Measurements from ENCODE around the gene NDUFC2.
"Not testable (repeated sequence)": the region's sequence is repeated elsewhere in the genome, so short reads cannot be mapped to it uniquely, and the experiment has no call there.

Gene NDUFC2

DNA sequence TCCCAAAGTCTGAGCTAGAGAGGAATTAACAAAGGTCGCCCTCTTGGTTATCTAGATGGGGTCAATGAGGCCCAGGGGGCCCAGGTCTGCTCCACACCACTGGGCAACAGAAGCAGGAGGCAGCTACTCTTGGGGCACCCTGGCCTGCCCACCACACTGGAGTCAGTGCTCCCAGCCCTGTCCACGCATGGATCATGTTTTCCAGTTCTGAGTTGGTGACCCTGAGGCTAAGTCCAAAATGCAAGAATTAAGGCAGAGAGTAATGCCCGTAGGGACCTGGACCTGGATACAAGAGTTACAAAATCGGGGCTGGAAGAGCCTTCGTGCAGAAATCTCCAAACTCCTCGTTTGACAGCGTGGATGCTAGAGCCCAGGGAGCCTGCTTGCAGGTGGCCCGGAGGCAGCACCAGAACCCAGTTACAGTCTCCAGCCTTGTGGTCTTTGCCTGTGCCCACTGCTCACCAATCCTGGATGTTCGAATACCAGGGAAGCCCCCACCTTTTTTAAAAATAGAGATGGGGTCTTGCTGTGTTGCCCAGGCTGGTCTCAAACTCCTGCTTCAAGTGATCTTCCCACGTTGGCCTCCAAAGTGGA is 22.1 kb downstream of the NDUFC2 start:
- Mint-ChIP-seq H3K27ac (no peak overlapping the region), H3K27me3 (no peaks in the 10 kb centered on the region), H3K4me1 (ENCODE audit: low read depth in 2 of 2) (no peaks in the 10 kb centered on the region), H3K4me3 (no peak overlapping the region), H3K9me3 (no peaks in the 10 kb centered on the region), H3K36me3 (ENCODE audit: insufficient read depth) (no peaks in the 10 kb centered on the region)
- ATAC-seq (replicated peaks) (no peak), DNase-seq (no peak)

GRCh38 chr11:78056093-78056492 is 23.6 kb downstream of the NDUFC2 start:
- ATAC-seq (replicated peaks) (no peak), DNase-seq (no peak)
- H3K4me3 Mint-ChIP-seq = no peak overlapping the region
- H3K4me1 Mint-ChIP-seq (ENCODE audit: low read depth in 2 of 2) = no peaks in the 10 kb centered on the region
- H3K27ac Mint-ChIP-seq = no peak overlapping the region
- H3K27me3 Mint-ChIP-seq = no peaks in the 10 kb centered on the region
- H3K36me3 Mint-ChIP-seq (ENCODE audit: insufficient read depth) = no peaks in the 10 kb centered on the region
- H3K9me3 Mint-ChIP-seq = no peaks in the 10 kb centered on the region

GRCh38 chr11:78054971-78055370 is 24.7 kb downstream of the NDUFC2 start:
- Mint-ChIP-seq H3K4me1 (ENCODE audit: low read depth in 2 of 2) (no peaks in the 10 kb centered on the region), H3K4me3 (no peak overlapping the region), H3K9me3 (no peaks in the 10 kb centered on the region), H3K27ac (no peak overlapping the region), H3K36me3 (ENCODE audit: insufficient read depth) (no peaks in the 10 kb centered on the region), H3K27me3 (no peaks in the 10 kb centered on the region)
- no peak for DNase-seq
- ATAC-seq (replicated peaks) = no peak

GRCh38 chr11:78050964-78051831 is 28.5 kb downstream of the NDUFC2 start:
- no peak for ATAC-seq (replicated peaks)
- Mint-ChIP-seq H3K4me1 (ENCODE audit: low read depth in 2 of 2) (peaks cover 2 to 3% of the 10 kb centered on the region in 2 donors), H3K27ac (no peak overlapping the region), H3K27me3 (no peaks in the 10 kb centered on the region), H3K9me3 (no peaks in the 10 kb centered on the region), H3K4me3 (no peak overlapping the region), H3K36me3 (ENCODE audit: insufficient read depth) (no peaks in the 10 kb centered on the region)
- no peak for DNase-seq

DNA sequence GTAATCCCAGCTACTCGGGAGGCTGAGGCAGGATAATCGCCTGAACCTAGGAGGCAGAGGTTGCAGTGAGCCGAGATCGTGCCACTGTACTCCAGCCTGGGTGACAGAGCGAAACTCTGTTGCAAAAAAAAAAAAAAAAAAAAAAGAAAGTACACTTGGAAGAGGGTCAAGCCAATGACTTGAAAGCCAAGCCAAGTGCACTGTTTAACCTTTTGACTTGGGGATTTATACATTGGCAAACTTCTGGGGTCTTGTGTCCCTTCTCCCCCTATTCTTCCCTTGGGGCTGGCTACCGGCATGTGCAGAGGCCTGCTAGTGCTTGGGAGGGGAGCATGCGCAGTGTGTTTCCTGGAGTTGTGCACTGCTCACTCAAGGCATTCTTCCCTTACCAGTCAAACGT is 30.3 kb downstream of the NDUFC2 start:
- DNase-seq (no peak), ATAC-seq (replicated peaks) (no peak)
- Mint-ChIP-seq H3K36me3 (ENCODE audit: insufficient read depth) (no peaks in the 10 kb centered on the region), H3K9me3 (no peaks in the 10 kb centered on the region), H3K27me3 (no peaks in the 10 kb centered on the region), H3K27ac (no peak overlapping the region), H3K4me3 (no peak overlapping the region), H3K4me1 (ENCODE audit: low read depth in 2 of 2) (peaks cover 8% of the 10 kb centered on the region in 2 donors)

DNA sequence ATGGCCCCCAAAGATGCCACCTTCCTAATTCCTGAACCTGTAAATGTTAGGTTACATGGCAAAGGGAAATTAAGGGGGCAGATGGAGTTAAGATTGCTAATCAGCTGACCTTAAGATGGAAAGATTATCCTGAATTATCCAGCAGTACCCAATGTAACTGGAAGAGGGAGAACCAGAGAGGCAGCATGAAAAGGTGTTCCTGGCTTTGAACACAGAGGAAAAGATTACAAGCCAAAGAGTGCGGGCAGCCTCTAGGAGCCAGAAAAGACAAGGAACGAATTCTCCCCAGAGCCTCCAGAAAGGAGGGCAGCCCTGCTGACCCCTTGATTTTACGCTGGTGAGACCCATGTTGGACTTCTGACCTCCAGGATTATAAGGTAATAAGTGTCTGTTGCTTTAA is 31.1 kb downstream of the NDUFC2 start:
- H3K4me3 Mint-ChIP-seq = no peak overlapping the region
- no peak overlapping the region for H3K27ac Mint-ChIP-seq
- peaks cover 8% of the 10 kb centered on the region in 2 donors for H3K4me1 Mint-ChIP-seq (ENCODE audit: low read depth in 2 of 2)
- no peaks in the 10 kb centered on the region for H3K27me3 Mint-ChIP-seq
- no peak for ATAC-seq (replicated peaks)
- no peaks in the 10 kb centered on the region for H3K36me3 Mint-ChIP-seq (ENCODE audit: insufficient read depth)
- DNase-seq = no peak
- H3K9me3 Mint-ChIP-seq = no peaks in the 10 kb centered on the region

DNA sequence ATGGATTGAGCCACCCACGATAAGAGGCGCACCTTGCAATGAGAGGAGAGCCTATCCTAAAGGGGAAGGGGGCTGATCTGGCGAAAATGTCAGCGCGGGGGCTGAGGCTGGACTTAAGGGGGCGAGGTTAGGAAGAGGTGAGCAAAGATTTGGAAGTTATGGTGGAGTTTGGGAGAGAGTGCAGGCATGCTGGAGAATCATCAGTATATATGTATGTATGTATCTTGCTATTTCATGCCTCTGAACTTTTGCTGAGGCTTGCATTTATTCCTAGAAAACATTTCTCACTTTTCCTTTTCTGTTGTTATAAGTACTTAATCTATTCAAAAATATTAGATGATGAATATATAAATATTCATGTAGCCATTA is 33.2 kb downstream of the NDUFC2 start:
- no peaks in the 10 kb centered on the region for H3K36me3 Mint-ChIP-seq (ENCODE audit: insufficient read depth)
- ATAC-seq (replicated peaks) = no peak
- H3K27ac Mint-ChIP-seq = no peak overlapping the region
- DNase-seq = no peak
- no peaks in the 10 kb centered on the region for H3K9me3 Mint-ChIP-seq
- no peak overlapping the region for H3K4me3 Mint-ChIP-seq
- no peaks in the 10 kb centered on the region for H3K27me3 Mint-ChIP-seq
- H3K4me1 Mint-ChIP-seq (ENCODE audit: low read depth in 2 of 2) = peaks cover 8 to 10% of the 10 kb centered on the region in 2 donors

DNA sequence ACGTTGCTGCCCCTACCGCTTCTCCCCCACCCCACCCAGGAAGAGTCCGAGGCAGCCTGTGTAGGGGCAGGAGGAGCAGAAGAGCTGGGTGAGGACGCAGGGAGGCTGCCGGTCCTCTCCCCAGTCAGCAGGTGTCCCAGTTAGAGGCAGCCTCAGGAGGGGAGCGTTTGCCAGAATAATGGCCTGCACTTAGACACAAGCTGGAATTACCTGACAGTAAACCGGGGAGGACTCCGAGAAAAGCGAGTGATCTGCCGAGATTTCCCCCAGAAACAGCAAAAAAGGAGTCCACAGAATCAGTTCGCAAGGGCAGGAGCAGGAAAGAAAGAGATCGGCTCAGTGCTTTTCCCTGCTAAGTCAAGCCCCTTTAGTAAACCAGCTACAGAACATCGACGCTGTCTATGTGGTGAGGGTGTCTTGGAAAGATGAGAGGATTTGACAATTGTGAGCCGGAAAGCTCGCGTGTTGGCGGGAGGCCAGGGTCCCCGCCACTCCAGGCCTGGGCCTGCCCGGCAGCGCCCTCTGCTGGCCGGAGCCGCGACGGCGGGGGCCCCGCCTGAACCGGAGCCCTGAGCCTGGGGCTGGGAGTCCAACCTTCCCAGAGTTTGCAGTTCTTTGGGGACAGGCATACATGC is 33.7 kb downstream of the NDUFC2 start:
- peak; percentile 98 for ATAC-seq (replicated peaks)
- no peaks in the 10 kb centered on the region for H3K27me3 Mint-ChIP-seq
- peaks cover 8 to 10% of the 10 kb centered on the region in 2 donors for H3K4me1 Mint-ChIP-seq (ENCODE audit: low read depth in 2 of 2)
- no peaks in the 10 kb centered on the region for H3K9me3 Mint-ChIP-seq
- H3K4me3 Mint-ChIP-seq = peak overlapping the region; percentile 45 to 62
- H3K36me3 Mint-ChIP-seq (ENCODE audit: insufficient read depth) = no peaks in the 10 kb centered on the region
- H3K27ac Mint-ChIP-seq = peak overlapping the region in 1 of 2 donors; percentile 75
- DNase-seq = peak; percentile 75 to 81 (median 79)

DNA sequence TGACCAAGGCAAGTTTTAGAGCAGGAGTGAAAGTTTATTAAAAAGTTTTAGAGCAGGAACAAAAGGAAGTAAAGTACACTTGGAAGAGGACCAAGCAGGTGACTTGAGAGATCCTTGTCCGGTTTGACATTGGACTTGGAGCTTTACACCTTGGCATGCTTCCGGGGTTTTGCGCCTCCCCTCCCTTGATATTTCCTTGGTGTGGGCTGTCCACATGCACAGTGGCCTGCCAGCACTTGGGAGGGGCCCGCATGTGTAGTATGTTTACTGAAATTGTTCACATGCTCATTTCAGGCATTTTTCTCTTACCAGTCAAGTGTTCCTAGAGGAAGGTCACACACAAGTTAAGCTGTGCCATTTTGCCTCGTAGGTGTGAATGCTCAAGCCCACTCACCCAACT is 35.0 kb downstream of the NDUFC2 start:
- no peak for DNase-seq
- Mint-ChIP-seq H3K9me3 (no peaks in the 10 kb centered on the region), H3K27ac (no peak overlapping the region), H3K4me1 (ENCODE audit: low read depth in 2 of 2) (peaks cover 15 to 17% of the 10 kb centered on the region in 2 donors), H3K36me3 (ENCODE audit: insufficient read depth) (no peaks in the 10 kb centered on the region), H3K4me3 (no peak overlapping the region), H3K27me3 (no peaks in the 10 kb centered on the region)
- ATAC-seq (replicated peaks) = no peak

DNA sequence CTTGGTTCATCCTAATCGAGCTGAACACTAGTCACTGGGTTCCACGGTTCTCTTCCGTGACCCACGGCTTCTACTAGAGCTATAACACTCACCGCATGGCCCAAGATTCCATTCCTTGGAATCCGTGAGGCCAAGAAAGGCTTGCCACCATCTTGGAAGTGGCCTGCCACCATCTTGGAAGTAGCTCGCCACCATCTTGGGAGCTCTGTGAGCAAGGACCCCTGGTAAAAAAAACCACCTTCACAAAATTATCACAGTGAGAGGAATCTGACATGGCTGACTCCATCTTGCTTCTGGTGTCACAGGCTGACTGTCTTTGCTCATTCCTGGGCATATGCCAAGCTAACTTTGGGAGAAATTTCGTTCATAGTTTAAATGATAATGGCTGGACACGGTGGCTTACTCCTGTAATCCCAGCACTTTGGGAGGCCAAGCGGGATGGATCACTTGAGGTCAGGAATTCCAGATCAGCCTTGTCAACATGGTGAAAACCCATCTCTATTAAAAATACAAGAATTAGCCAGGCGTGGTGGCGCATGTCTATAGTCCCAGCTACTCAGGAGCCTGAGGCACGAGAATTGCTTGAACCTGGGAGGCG is 37.7 kb downstream of the NDUFC2 start:
- Mint-ChIP-seq H3K4me3 (no peak overlapping the region), H3K9me3 (no peaks in the 10 kb centered on the region), H3K27me3 (no peaks in the 10 kb centered on the region), H3K4me1 (ENCODE audit: low read depth in 2 of 2) (peaks cover 17 to 19% of the 10 kb centered on the region in 2 donors), H3K36me3 (ENCODE audit: insufficient read depth) (no peaks in the 10 kb centered on the region), H3K27ac (peak overlapping the region in 1 of 2 donors; percentile 4)
- DNase-seq (no peak), ATAC-seq (replicated peaks) (no peak)

DNA sequence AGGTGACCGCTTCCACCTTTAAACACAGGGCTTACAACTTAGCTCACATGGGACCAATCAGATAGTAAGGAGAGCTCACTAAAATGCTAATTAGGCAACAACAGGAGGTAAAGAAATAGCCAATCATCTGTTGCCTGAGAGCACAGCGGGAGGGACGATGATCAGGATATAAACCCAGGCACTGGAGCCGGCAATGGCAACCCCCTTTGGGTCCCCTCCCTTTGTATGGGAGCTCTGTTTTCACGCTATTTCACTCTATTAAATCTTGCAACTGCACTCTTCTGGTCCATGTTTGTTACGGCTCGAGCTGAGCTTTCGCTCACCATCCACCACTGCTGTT is 38.3 kb downstream of the NDUFC2 start:
- Mint-ChIP-seq H3K4me1 (ENCODE audit: low read depth in 2 of 2) (peaks cover 17 to 18% of the 10 kb centered on the region in 2 donors), H3K27ac (peak overlapping the region in 1 of 2 donors; percentile 4)
- not testable (repeated sequence) for H3K27me3 Mint-ChIP-seq; H3K4me3 Mint-ChIP-seq; H3K36me3 Mint-ChIP-seq (ENCODE audit: insufficient read depth); H3K9me3 Mint-ChIP-seq; DNase-seq; ATAC-seq (replicated peaks)

DNA sequence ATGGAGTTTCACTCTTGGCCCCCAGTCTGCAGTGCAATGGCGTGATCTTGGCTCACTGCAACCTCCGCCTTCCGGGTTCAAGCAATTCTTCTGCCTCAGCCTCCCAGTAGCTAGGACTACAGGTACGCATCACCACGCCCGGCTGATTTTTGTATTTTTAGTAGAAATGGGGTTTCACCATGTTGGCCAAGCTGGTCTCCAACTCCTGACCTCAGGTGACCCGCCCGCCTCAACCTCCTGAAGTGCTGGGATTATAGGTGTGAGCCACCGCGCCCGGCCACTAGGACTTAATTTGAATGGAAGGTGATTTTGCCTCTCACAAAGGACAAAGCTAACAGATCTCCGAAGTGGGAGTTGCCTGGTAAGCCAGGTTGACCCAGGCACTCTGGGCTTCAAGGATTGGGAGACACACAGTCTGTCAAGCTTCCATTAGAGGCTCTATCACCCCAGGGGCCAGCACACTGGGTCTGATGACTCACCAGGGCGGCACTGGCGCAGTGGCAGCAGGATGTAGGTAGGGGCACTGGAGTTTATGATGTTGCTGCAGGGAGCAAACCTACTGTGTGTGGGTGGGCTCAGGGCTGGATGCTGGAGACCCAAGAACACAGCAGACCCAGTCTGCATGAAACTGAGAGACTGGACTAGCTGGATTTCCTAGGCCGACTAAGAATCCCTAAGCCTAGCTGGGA is 38.8 kb downstream of the NDUFC2 start:
- Mint-ChIP-seq H3K9me3 (no peaks in the 10 kb centered on the region), H3K27me3 (no peaks in the 10 kb centered on the region), H3K4me1 (ENCODE audit: low read depth in 2 of 2) (peaks cover 12 to 14% of the 10 kb centered on the region in 2 donors), H3K27ac (peak overlapping the region; percentile 59 to 61), H3K36me3 (ENCODE audit: insufficient read depth) (no peaks in the 10 kb centered on the region), H3K4me3 (peak overlapping the region in 1 of 2 donors; percentile 51)
- DNase-seq = no peak
- no peak for ATAC-seq (replicated peaks)

Data from effector memory CD8-positive, alpha-beta T cell (primary cell).